ENCODE data around the gene TNFAIP6. TPM values are rescaled to one million over a fixed set of nuclear protein-coding genes. Genes with fewer than 3 reads are reported as not detected.

The TNFAIP6 gene
- total RNA-seq, 1 donor from 2014 or later: not detected

GRCh38 chr2:151329998-151330397, 27.4 kb upstream of the TNFAIP6 start:
- Mint-ChIP-seq H3K36me3 (ENCODE audit: unreplicated experiment) (no peaks in the 10 kb centered on the region), H3K9me3 (ENCODE audit: unreplicated experiment) (no peaks in the 10 kb centered on the region), H3K27me3 (ENCODE audit: unreplicated experiment) (no peaks in the 10 kb centered on the region), H3K27ac (ENCODE audit: unreplicated experiment) (no peak overlapping the region), H3K4me1 (ENCODE audit: low read depth, unreplicated experiment) (no peaks in the 10 kb centered on the region), H3K4me3 (ENCODE audit: unreplicated experiment) (no peak overlapping the region)
- TF ChIP-seq CTCF (IDR thresholded peaks at IDR 0.05; ENCODE audit: partially characterized antibody, unreplicated experiment): no peak
- no peak for DNase-seq

GRCh38 chr2:151333083-151333482, 24.3 kb upstream of the TNFAIP6 start:
- no peak overlapping the region for H3K4me3 Mint-ChIP-seq (ENCODE audit: unreplicated experiment)
- no peak for TF ChIP-seq CTCF (IDR thresholded peaks at IDR 0.05; ENCODE audit: partially characterized antibody, unreplicated experiment)
- DNase-seq: no peak
- no peaks in the 10 kb centered on the region for H3K27me3 Mint-ChIP-seq (ENCODE audit: unreplicated experiment)
- H3K27ac Mint-ChIP-seq (ENCODE audit: unreplicated experiment): no peak overlapping the region
- no peaks in the 10 kb centered on the region for H3K9me3 Mint-ChIP-seq (ENCODE audit: unreplicated experiment)
- no peaks in the 10 kb centered on the region for H3K36me3 Mint-ChIP-seq (ENCODE audit: unreplicated experiment)
- no peaks in the 10 kb centered on the region for H3K4me1 Mint-ChIP-seq (ENCODE audit: low read depth, unreplicated experiment)

GRCh38 chr2:151334082-151334815, 23.1 kb upstream of the TNFAIP6 start:
- Mint-ChIP-seq H3K4me1 (ENCODE audit: low read depth, unreplicated experiment) (peaks cover 3% of the 10 kb centered on the region), H3K36me3 (ENCODE audit: unreplicated experiment) (no peaks in the 10 kb centered on the region), H3K4me3 (ENCODE audit: unreplicated experiment) (no peak overlapping the region), H3K9me3 (ENCODE audit: unreplicated experiment) (no peaks in the 10 kb centered on the region), H3K27me3 (ENCODE audit: unreplicated experiment) (no peaks in the 10 kb centered on the region), H3K27ac (ENCODE audit: unreplicated experiment) (no peak overlapping the region)
- DNase-seq: no peak
- no peak for TF ChIP-seq CTCF (IDR thresholded peaks at IDR 0.05; ENCODE audit: partially characterized antibody, unreplicated experiment)

- peaks cover 11% of the 10 kb centered on the region for H3K36me3 Mint-ChIP-seq (ENCODE audit: unreplicated experiment)
- H3K4me3 Mint-ChIP-seq (ENCODE audit: unreplicated experiment): no peak overlapping the region
- peaks cover 3% of the 10 kb centered on the region for H3K9me3 Mint-ChIP-seq (ENCODE audit: unreplicated experiment)
- peaks cover 6% of the 10 kb centered on the region for H3K4me1 Mint-ChIP-seq (ENCODE audit: low read depth, unreplicated experiment)
- no peak for TF ChIP-seq CTCF (IDR thresholded peaks at IDR 0.05; ENCODE audit: partially characterized antibody, unreplicated experiment)
- no peaks in the 10 kb centered on the region for H3K27me3 Mint-ChIP-seq (ENCODE audit: unreplicated experiment)
- no peak overlapping the region for H3K27ac Mint-ChIP-seq (ENCODE audit: unreplicated experiment)
- no peak for DNase-seq
Observed at GRCh38 chr2:151336863-151337371, 20.5 kb upstream of the TNFAIP6 start.

- Mint-ChIP-seq H3K27ac (ENCODE audit: unreplicated experiment) (no peak overlapping the region), H3K27me3 (ENCODE audit: unreplicated experiment) (no peaks in the 10 kb centered on the region), H3K36me3 (ENCODE audit: unreplicated experiment) (peaks cover 12% of the 10 kb centered on the region), H3K4me1 (ENCODE audit: low read depth, unreplicated experiment) (peaks cover 6% of the 10 kb centered on the region), H3K4me3 (ENCODE audit: unreplicated experiment) (no peak overlapping the region), H3K9me3 (ENCODE audit: unreplicated experiment) (peaks cover 3% of the 10 kb centered on the region)
- TF ChIP-seq CTCF (IDR thresholded peaks at IDR 0.05; ENCODE audit: partially characterized antibody, unreplicated experiment): no peak
- DNase-seq: no peak
Observed at GRCh38 chr2:151337643-151338042, 19.7 kb upstream of the TNFAIP6 start.
